ENCODE measurements around the gene CNR2. TPM values are rescaled to one million over a fixed set of nuclear protein-coding genes. Genes with fewer than 3 reads are reported as not detected.

CNR2 gene
- total and polyA plus RNA-seq, 2 of the 4 experiments (the other 2 are of a cell fraction): not detected

- H3K9me1 ChIP-seq (ENCODE audit: insufficient read depth, low read length): no peaks in the 10 kb centered on the region
- no peaks in the 10 kb centered on the region for H3K9me3 ChIP-seq (ENCODE audit: control insufficient read depth, insufficient read depth, low read length)
- peak overlapping the region; percentile 100 for H3K23ac ChIP-seq (ENCODE audit: low read depth, low read length)
- dilution Hi-C loops (cut with HindIII; ENCODE audit: low sequenced_read_pairs, unreplicated experiment): no loop called here
- peak overlapping the region; percentile 99 for H3K27ac ChIP-seq (ENCODE audit: insufficient read depth, low read length)
- in situ Hi-C loops (cut with MboI; ENCODE audit: low sequenced_read_pairs): no loop called here
- H2BK15ac ChIP-seq (ENCODE audit: low read depth, low read length): no peak overlapping the region
- peaks cover 0 to 10% of the 10 kb centered on the region in 2 experiments; a peak in 1 of 4 replicates for H3K79me1 ChIP-seq (ENCODE audit: low read depth in 1 of 2, low read length in 2 of 2)
- ATAC-seq (ENCODE audit: low read depth): no peak
- H4K91ac ChIP-seq (ENCODE audit: insufficient read depth, low read depth, low read length): peak overlapping the region; percentile 95; the same call in 1 of the 2 replicates
- peak; percentile 30 for DNase-seq
- no peaks in the 10 kb centered on the region for H3K27me3 ChIP-seq (ENCODE audit: control insufficient read depth, insufficient read depth, low read length)
- peaks cover 2% of the 10 kb centered on the region for H3K4me1 ChIP-seq (ENCODE audit: control insufficient read depth, insufficient read depth, low read length)
- peak overlapping the region; percentile 96 for H3K56ac ChIP-seq (ENCODE audit: extremely low read depth, insufficient read depth, low read length)
- peak overlapping the region; percentile 72; the same call in 1 of the 2 replicates for H2BK120ac ChIP-seq (ENCODE audit: low read depth, low read length)
- H3K4ac ChIP-seq (ENCODE audit: low read depth, low read length): peak overlapping the region; percentile 99
- H3K36me3 ChIP-seq (ENCODE audit: control insufficient read depth, insufficient read depth, low read length): peaks cover 4% of the 10 kb centered on the region
- H2BK5ac ChIP-seq (ENCODE audit: low read depth, low read length, poor library complexity, severe bottlenecking): peak overlapping the region; percentile 98
- ChIA-PET POLR2A (ENCODE audit: unreplicated experiment) (interaction anchor here (0.5 to 1.5 kb wide), 3 partner anchors 13 to 940 kb away, joined by 4 to 8 read pairs (median 4); partner anchors contain the start of gene SRSF10), CTCF (interaction anchor here (0.7 kb wide), 1 partner anchor 189 kb away, joined by 3 read pairs; no protein-coding TSS in a partner anchor)
- peak overlapping the region; percentile 100 for H3K14ac ChIP-seq (replicated peaks; ENCODE audit: low read depth, low read length)
- peak overlapping the region; percentile 92; the same call in 1 of the 2 replicates for H4K5ac ChIP-seq (ENCODE audit: low read depth, low read length)
- no TSS peak for BruUV-seq (replicated peaks)
- H4K8ac ChIP-seq (ENCODE audit: low read depth in 2 of 2, low read length in 2 of 2): peak overlapping the region; percentile 77 to 97; a peak in 3 of 4 replicates
- intact Hi-C loops (cut with micrococcal nuclease): loop anchor here (5.0 kb wide), 1 partner anchor 67 kb away; no protein-coding TSS in a partner anchor
- H2AK9ac ChIP-seq (replicated peaks; ENCODE audit: low read depth, low read length, poor library complexity): no peak overlapping the region
- no peak overlapping the region for H2AFZ ChIP-seq (replicated peaks; ENCODE audit: low read length, poor library complexity)
- no peak overlapping the region for H2BK20ac ChIP-seq (ENCODE audit: low read depth, low read length)
- 0% methylated on average over 3 of the region's 15 CpGs; no CpG with 5 or more reads in 1 of the 2 experiments for WGBS, 2 experiments (ENCODE audit: extremely low coverage in 2 of 2, insufficient read length in 1 of 2)
- H3K9ac ChIP-seq (ENCODE audit: low read depth, low read length): peak overlapping the region; percentile 98
- peak overlapping the region; percentile 83 for H3K4me3 ChIP-seq (ENCODE audit: insufficient read depth, low read depth, low read length)
- peak overlapping the region; percentile 87 for H3K18ac ChIP-seq (ENCODE audit: low read depth, low read length)
- peak overlapping the region; percentile 98 for H2AK5ac ChIP-seq (ENCODE audit: low read depth, low read length)
- H3K4me2 ChIP-seq (ENCODE audit: low read depth, low read length): peak overlapping the region; percentile 91
- peaks cover 39% of the 10 kb centered on the region for H4K20me1 ChIP-seq (ENCODE audit: insufficient read depth, low read length)
- TF ChIP-seq, protein P1, sequence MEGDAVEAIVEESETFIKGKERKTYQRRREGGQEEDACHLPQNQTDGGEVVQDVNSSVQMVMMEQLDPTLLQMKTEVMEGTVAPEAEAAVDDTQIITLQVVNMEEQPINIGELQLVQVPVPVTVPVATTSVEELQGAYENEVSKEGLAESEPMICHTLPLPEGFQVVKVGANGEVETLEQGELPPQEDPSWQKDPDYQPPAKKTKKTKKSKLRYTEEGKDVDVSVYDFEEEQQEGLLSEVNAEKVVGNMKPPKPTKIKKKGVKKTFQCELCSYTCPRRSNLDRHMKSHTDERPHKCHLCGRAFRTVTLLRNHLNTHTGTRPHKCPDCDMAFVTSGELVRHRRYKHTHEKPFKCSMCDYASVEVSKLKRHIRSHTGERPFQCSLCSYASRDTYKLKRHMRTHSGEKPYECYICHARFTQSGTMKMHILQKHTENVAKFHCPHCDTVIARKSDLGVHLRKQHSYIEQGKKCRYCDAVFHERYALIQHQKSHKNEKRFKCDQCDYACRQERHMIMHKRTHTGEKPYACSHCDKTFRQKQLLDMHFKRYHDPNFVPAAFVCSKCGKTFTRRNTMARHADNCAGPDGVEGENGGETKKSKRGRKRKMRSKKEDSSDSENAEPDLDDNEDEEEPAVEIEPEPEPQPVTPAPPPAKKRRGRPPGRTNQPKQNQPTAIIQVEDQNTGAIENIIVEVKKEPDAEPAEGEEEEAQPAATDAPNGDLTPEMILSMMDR (conservative IDR thresholded peaks at IDR 0.05; ENCODE audit: low read depth, low read length): no peak
- TF ChIP-seq, protein P2, sequence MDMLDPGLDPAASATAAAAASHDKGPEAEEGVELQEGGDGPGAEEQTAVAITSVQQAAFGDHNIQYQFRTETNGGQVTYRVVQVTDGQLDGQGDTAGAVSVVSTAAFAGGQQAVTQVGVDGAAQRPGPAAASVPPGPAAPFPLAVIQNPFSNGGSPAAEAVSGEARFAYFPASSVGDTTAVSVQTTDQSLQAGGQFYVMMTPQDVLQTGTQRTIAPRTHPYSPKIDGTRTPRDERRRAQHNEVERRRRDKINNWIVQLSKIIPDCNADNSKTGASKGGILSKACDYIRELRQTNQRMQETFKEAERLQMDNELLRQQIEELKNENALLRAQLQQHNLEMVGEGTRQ (IDR thresholded peaks at IDR 0.05; ENCODE audit: low read depth, low read length): no peak
- TF ChIP-seq FOS (IDR thresholded peaks at IDR 0.05; ENCODE audit: low read depth, low read length) (no peak), CEBPB (IDR thresholded peaks at IDR 0.05; ENCODE audit: low read depth, low read length) (no peak), MAZ (IDR thresholded peaks at IDR 0.05; ENCODE audit: borderline replicate concordance, low read depth, low read length) (no peak), MXI1 (IDR thresholded peaks at IDR 0.05; ENCODE audit: borderline replicate concordance, low read depth, low read length) (no peak), RFX5 (IDR thresholded peaks at IDR 0.05; ENCODE audit: low read depth, low read length) (no peak), RCOR1 (IDR thresholded peaks at IDR 0.05; ENCODE audit: insufficient replicate concordance, low read length) (no peak), SMC3 (IDR thresholded peaks at IDR 0.05; ENCODE audit: low read depth, low read length) (no peak), MAFK (IDR thresholded peaks at IDR 0.05; ENCODE audit: low read depth, low read length) (no peak), CHD1 (IDR thresholded peaks at IDR 0.05; ENCODE audit: low read depth, low read length) (no peak), BHLHE40 (IDR thresholded peaks at IDR 0.05; ENCODE audit: low read depth, low read length) (no peak), NFE2L2 (IDR thresholded peaks at IDR 0.05; ENCODE audit: low read depth, low read length) (no peak), POLR2A (IDR thresholded peaks at IDR 0.05; ENCODE audit: low read depth, low read length) (no peak), RAD21 (IDR thresholded peaks at IDR 0.05; ENCODE audit: low read length) (no peak)
These were observed 47.3 kb upstream of the CNR2 start for GRCh38 chr1:23960291-23961020.
